GM12801 (cell line): Measurements from ENCODE around the gene CDC14B.

ENCODE experiments used
- CTCF ChIP-seq: IDR thresholded peaks from one replicate; pipeline ENCODE4 v1.5.1; 2011; ENCODE audit warnings: control low read depth; ENCODE audit not compliant: insufficient read length; ENCODE audit errors: extremely low read depth

Gene CDC14B

GRCh38 chr9:96515621-96516470 is 103.8 kb downstream of the CDC14B start:
- no peak for TF ChIP-seq CTCF

- TF ChIP-seq CTCF, result no peak
These were observed 104.9 kb downstream of the CDC14B start for GRCh38 chr9:96514800-96515158.

GRCh38 chr9:96514108-96514799 is 105.4 kb downstream of the CDC14B start:
- no peak for TF ChIP-seq CTCF

GRCh38 chr9:96513622-96514021 is 106.0 kb downstream of the CDC14B start:
- no peak for TF ChIP-seq CTCF

- no peak for TF ChIP-seq CTCF
These were observed 107.4 kb downstream of the CDC14B start for GRCh38 chr9:96512240-96512639.

- no peak for TF ChIP-seq CTCF
These were observed 109.4 kb downstream of the CDC14B start for GRCh38 chr9:96510258-96510657.

- TF ChIP-seq CTCF, result no peak
These were observed 109.8 kb downstream of the CDC14B start for GRCh38 chr9:96509848-96510247.
